IMR-90 (cell line): Measurements from ENCODE around the gene RIF1. TPM values are rescaled to one million over a fixed set of nuclear protein-coding genes. Genes with fewer than 3 reads are reported as not detected.

ENCODE experiments used
- ATAC-seq: fragments of 200-7000 bp; cut with Tn5 transposase; 2 replicates; pipeline ENCODE4 v1.9.1; 2020; ENCODE audit warnings: low read depth, mild to moderate bottlenecking, moderate library complexity
- BruUV-seq: library from RNA; stranded (reverse); fragments of 400-500 nt; replicated peaks from 2 replicates; lab custom pipeline; 2021; lab: Mats Ljungman, UMichigan
- CTCF ChIA-PET: fragments of 300-600 bp; formaldehyde crosslinking; extraction: SDS; loops from one replicate; lab custom pipeline; 2021; ENCODE audit warnings: antibody characterized with exemption; lab: Yijun Ruan, JAX
- POLR2A ChIA-PET: fragments of 300-600 bp; sonication (Branson Sonifier 250); formaldehyde crosslinking; loops from one replicate; lab custom pipeline; 2022; ENCODE audit warnings: antibody characterized with exemption; ENCODE audit not compliant: unreplicated experiment; lab: Charles Lee
- DNase-seq: peaks from one replicate; pipeline ENCODE4 v3.0.0; 2013
- H2AFZ ChIP-seq: replicated peaks from 2 replicates; pipeline ENCODE3; 2013; ENCODE audit warnings: low read length, mild to moderate bottlenecking; ENCODE audit not compliant: poor library complexity
- H2AK5ac ChIP-seq: 2 replicates; pipeline ENCODE4 v1.6.1; 2013; ENCODE audit warnings: low read depth, low read length, inconsistent platforms
- H2AK9ac ChIP-seq: replicated peaks from 2 replicates; pipeline ENCODE3; 2013; ENCODE audit warnings: mild to moderate bottlenecking, low read depth, low read length, moderate library complexity; ENCODE audit not compliant: poor library complexity
- H2BK120ac ChIP-seq: 2 replicates; pipeline ENCODE4 v1.6.1; 2013; ENCODE audit warnings: low read depth, low read length, inconsistent platforms
- H2BK15ac ChIP-seq: 3 replicates; pipeline ENCODE4 v1.6.1; 2013; ENCODE audit warnings: low read depth, low read length, inconsistent platforms
- H2BK20ac ChIP-seq: 2 replicates; pipeline ENCODE4 v1.6.1; 2013; ENCODE audit warnings: low read depth, mild to moderate bottlenecking, inconsistent platforms, low read length, moderate library complexity
- H2BK5ac ChIP-seq: 2 replicates; pipeline ENCODE4 v1.6.1; 2013; ENCODE audit warnings: mild to moderate bottlenecking, low read depth, low read length, inconsistent platforms; ENCODE audit not compliant: poor library complexity, severe bottlenecking
- H3K14ac ChIP-seq: replicated peaks from 2 replicates; pipeline ENCODE4 v1.6.1; 2013; ENCODE audit warnings: low read depth, low read length, inconsistent platforms
- H3K18ac ChIP-seq: 2 replicates; pipeline ENCODE4 v1.6.1; 2013; ENCODE audit warnings: low read depth, low read length, control low read depth
- H3K23ac ChIP-seq: 2 replicates; pipeline ENCODE4 v1.6.1; 2013; ENCODE audit warnings: low read depth, low read length, inconsistent platforms
- H3K27ac ChIP-seq: 2 replicates; pipeline ENCODE4 v1.5.1; 2013; ENCODE audit warnings: mild to moderate bottlenecking, control low read depth, low read length; ENCODE audit not compliant: insufficient read depth
- H3K27me3 ChIP-seq: 2 replicates; pipeline ENCODE4 v1.6.1; 2013; ENCODE audit warnings: low read length; ENCODE audit not compliant: control insufficient read depth, insufficient read depth
- H3K36me3 ChIP-seq: 2 replicates; pipeline ENCODE4 v1.6.1; 2013; ENCODE audit warnings: low read length, mixed read lengths; ENCODE audit not compliant: control insufficient read depth, insufficient read depth
- H3K4ac ChIP-seq: 2 replicates; pipeline ENCODE4 v1.6.1; 2013; ENCODE audit warnings: low read depth, low read length, inconsistent platforms
- H3K4me1 ChIP-seq: 2 replicates; pipeline ENCODE4 v1.6.1; 2013; ENCODE audit warnings: low read length, mixed read lengths; ENCODE audit not compliant: control insufficient read depth, insufficient read depth
- H3K4me2 ChIP-seq: 2 replicates; pipeline ENCODE4 v1.6.1; 2013; ENCODE audit warnings: low read depth, mild to moderate bottlenecking, control low read depth, low read length, moderate library complexity
- H3K4me3 ChIP-seq: 2 replicates; pipeline ENCODE4 v1.5.1; 2013; ENCODE audit warnings: low read depth, mild to moderate bottlenecking, control low read depth, low read length, moderate library complexity; ENCODE audit not compliant: insufficient read depth
- H3K56ac ChIP-seq: 2 replicates; pipeline ENCODE4 v1.6.1; 2013; ENCODE audit warnings: low read length, inconsistent platforms; ENCODE audit not compliant: insufficient read depth; ENCODE audit errors: extremely low read depth
- H3K79me1 ChIP-seq, 2 experiments: 2 replicates each; pipeline ENCODE4 v1.6.1; 2013; ENCODE audit warnings: low read length in 2 of 2, inconsistent platforms in 1 of 2, low read depth in 1 of 2
- H3K9ac ChIP-seq: 2 replicates; pipeline ENCODE4 v1.6.1; 2013; ENCODE audit warnings: low read depth, low read length, control low read depth
- H3K9me1 ChIP-seq: 2 replicates; pipeline ENCODE4 v1.6.1; 2013; ENCODE audit warnings: low read length, inconsistent platforms; ENCODE audit not compliant: insufficient read depth
- H3K9me3 ChIP-seq: 2 replicates; pipeline ENCODE4 v1.6.1; 2013; ENCODE audit warnings: low read length; ENCODE audit not compliant: control insufficient read depth, insufficient read depth
- H4K20me1 ChIP-seq: 2 replicates; pipeline ENCODE4 v1.6.1; 2013; ENCODE audit warnings: low read length, inconsistent platforms; ENCODE audit not compliant: insufficient read depth
- H4K5ac ChIP-seq: 2 replicates; pipeline ENCODE4 v1.6.1; 2013; ENCODE audit warnings: mild to moderate bottlenecking, low read depth, low read length, control low read depth
- H4K8ac ChIP-seq, 2 experiments: 2 replicates each; pipeline ENCODE4 v1.6.1; 2013; ENCODE audit warnings: low read depth in 2 of 2, low read length in 2 of 2, control low read depth in 1 of 2, inconsistent platforms in 1 of 2
- H4K91ac ChIP-seq: 2 replicates; pipeline ENCODE4 v1.6.1; 2013; ENCODE audit warnings: low read depth, low read length, inconsistent platforms; ENCODE audit not compliant: insufficient read depth
- BHLHE40 ChIP-seq: fragments of 150-350 bp; IDR thresholded peaks from 2 replicates; pipeline ENCODE4 v1.6.1; 2016; ENCODE audit warnings: mild to moderate bottlenecking, low read depth, low read length
- CEBPB ChIP-seq: IDR thresholded peaks from 2 replicates; pipeline ENCODE4 v1.6.1; 2012; ENCODE audit warnings: low read depth, low read length, improper control_type of control experiment
- CHD1 ChIP-seq: IDR thresholded peaks from 2 replicates; pipeline ENCODE4 v1.6.1; 2012; ENCODE audit warnings: low read depth, low read length, improper control_type of control experiment
- CTCF ChIP-seq: conservative IDR thresholded peaks from 2 replicates; pipeline ENCODE4 v1.5.1; 2012; ENCODE audit warnings: mild to moderate bottlenecking, low read depth, low read length, improper control_type of control experiment
- ELK1 ChIP-seq: fragments of 150-350 bp; IDR thresholded peaks from 2 replicates; pipeline ENCODE4 v1.6.1; 2016; ENCODE audit warnings: low read depth, mild to moderate bottlenecking, low read length, moderate library complexity, borderline replicate concordance
- FOS ChIP-seq: fragments of 150-350 bp; IDR thresholded peaks from 2 replicates; pipeline ENCODE4 v1.6.1; 2016; ENCODE audit warnings: low read depth, low read length
- MAFK ChIP-seq: IDR thresholded peaks from 2 replicates; pipeline ENCODE4 v1.6.1; 2012; ENCODE audit warnings: low read depth, low read length, improper control_type of control experiment
- MAZ ChIP-seq: IDR thresholded peaks from 2 replicates; pipeline ENCODE4 v1.6.1; 2012; ENCODE audit warnings: low read depth, mild to moderate bottlenecking, low read length, improper control_type of control experiment, moderate library complexity, borderline replicate concordance
- MXI1 ChIP-seq: IDR thresholded peaks from 2 replicates; pipeline ENCODE4 v1.6.1; 2012; ENCODE audit warnings: low read depth, mild to moderate bottlenecking, low read length, moderate library complexity, borderline replicate concordance
- NFE2L2 ChIP-seq: fragments of 150-350 bp; IDR thresholded peaks from 2 replicates; pipeline ENCODE4 v1.6.1; 2016; ENCODE audit warnings: low read depth, mild to moderate bottlenecking, low read length
- POLR2A ChIP-seq: IDR thresholded peaks from 2 replicates; pipeline ENCODE4 v1.6.1; 2012; ENCODE audit warnings: mild to moderate bottlenecking, low read depth, low read length
- RAD21 ChIP-seq: IDR thresholded peaks from 2 replicates; pipeline ENCODE4 v1.6.1; 2012; ENCODE audit warnings: low read length, improper control_type of control experiment
- RCOR1 ChIP-seq: IDR thresholded peaks from 2 replicates; pipeline ENCODE4 v1.6.1; 2012; ENCODE audit warnings: mild to moderate bottlenecking, low read length, improper control_type of control experiment; ENCODE audit not compliant: insufficient replicate concordance
- RFX5 ChIP-seq: IDR thresholded peaks from 2 replicates; pipeline ENCODE4 v1.8.0; 2012; ENCODE audit warnings: low read depth, mild to moderate bottlenecking, low read length, moderate library complexity
- SMC3 ChIP-seq: fragments of 150-350 bp; IDR thresholded peaks from 2 replicates; pipeline ENCODE4 v1.6.1; 2016; ENCODE audit warnings: low read depth, mild to moderate bottlenecking, antibody characterized with exemption, low read length, moderate library complexity
- USF2 ChIP-seq: fragments of 150-350 bp; IDR thresholded peaks from 2 replicates; pipeline ENCODE4 v1.6.1; 2017; ENCODE audit warnings: mild to moderate bottlenecking, antibody characterized with exemption, low read length, low read depth
- WGBS, 2 experiments: methylation state at CpG; one replicate each; pipeline versions ENCODE4 v1.1.5 to v1.1.7; 2013; ENCODE audit warnings: missing lambda C conversion rate in 2 of 2; ENCODE audit not compliant: insufficient read length in 1 of 2; ENCODE audit errors: extremely low coverage in 2 of 2; 5-methylcytosine and 5-hydroxymethylcytosine counted together
- dilution Hi-C: fragments of 300-500 bp; cut with HindIII; formaldehyde crosslinking; loops from one replicate; pipeline ENCODE4 v1.14.3; 2018; ENCODE audit warnings: low sequenced_read_pairs; ENCODE audit not compliant: unreplicated experiment
- in situ Hi-C: fragments of 300-500 bp; cut with MboI; formaldehyde crosslinking; loops from 3 replicates; pipeline ENCODE4 v1.14.3; 2019; ENCODE audit warnings: low sequenced_read_pairs, inconsistent platforms, mixed read lengths
- intact Hi-C: fragments of 100-400 bp; cut with micrococcal nuclease; formaldehyde crosslinking; loops from 2 replicates; pipeline ENCODE4 v1.10.0; 2022
- polyA plus RNA-seq, 3 experiments: library from polyadenylated mRNA; depleted of rRNA; stranded (reverse); fragments of >200 nt; gene quantifications; 2 replicates each; pipeline ENCODE4 v1.2.3, GENCODE V29; 2012; ENCODE audit warnings: low replicate concordance in 1 of 3
- total RNA-seq: library from RNA; depleted of rRNA; stranded (reverse); fragments of >200 nt; gene quantifications from 2 replicates; pipeline ENCODE4 v1.2.3, GENCODE V29; 2012

RIF1 gene
- total and polyA plus RNA-seq, 2 of the 4 experiments (the other 2 are of a cell fraction): 4.3 to 43.9 TPM

GRCh38 chr2:151388011-151388410, 21.7 kb upstream of the RIF1 start:
- Histone ChIP-seq H3K9ac (no peak overlapping the region), H3K27me3 (no peaks in the 10 kb centered on the region), H3K36me3 (no peaks in the 10 kb centered on the region), H3K4me2 (no peak overlapping the region), H2BK5ac (no peak overlapping the region), H3K14ac (no peak overlapping the region), H4K8ac (no peak overlapping the region), H4K20me1 (no peaks in the 10 kb centered on the region), H2BK15ac (no peak overlapping the region), H3K9me1 (no peaks in the 10 kb centered on the region), H3K4me3 (no peak overlapping the region), H4K5ac (no peak overlapping the region), H2AK9ac (no peak overlapping the region), H3K9me3 (peaks cover 5% of the 10 kb centered on the region; the same call in 1 of the 2 replicates), H3K79me1 (no peaks in the 10 kb centered on the region), H2BK20ac (no peak overlapping the region), H3K56ac (no peak overlapping the region), H2AK5ac (no peak overlapping the region), H3K4ac (no peak overlapping the region), H2BK120ac (no peak overlapping the region), H3K18ac (no peak overlapping the region), H2AFZ (no peak overlapping the region), H3K23ac (no peak overlapping the region), H4K91ac (no peak overlapping the region), H3K4me1 (no peaks in the 10 kb centered on the region), H3K27ac (no peak overlapping the region)
- dilution Hi-C loops (no loop called here), in situ Hi-C loops (no loop called here), intact Hi-C loops (no loop called here)
- ChIA-PET POLR2A (no interaction called here), CTCF (no interaction called here)
- no peak for TF ChIP-seq RCOR1
- TF ChIP-seq CHD1: no peak
- no peak for TF ChIP-seq RAD21
- TF ChIP-seq BHLHE40: no peak
- no peak for TF ChIP-seq NFE2L2
- TF ChIP-seq SMC3: no peak
- TF ChIP-seq MAFK: no peak
- no peak for TF ChIP-seq POLR2A
- no peak for TF ChIP-seq RFX5
- no peak for TF ChIP-seq MAZ
- TF ChIP-seq CEBPB: no peak
- TF ChIP-seq USF2: no peak
- TF ChIP-seq CTCF: no peak
- TF ChIP-seq MXI1: no peak
- TF ChIP-seq ELK1: no peak
- no peak for TF ChIP-seq FOS
- ATAC-seq: no peak
- no peak for DNase-seq
- no CpG with 5 or more reads among the region's 4 CpGs for WGBS, 2 experiments
- no TSS peak for BruUV-seq
